SK-N-SH (cell line): ENCODE measurements around the gene SH3PXD2A.

Source experiments
- CTCF ChIP-seq: fragments of 200-600 bp; sonication (generic); IDR thresholded peaks from 2 replicates; pipeline ENCODE4 v1.6.1; 2017; ENCODE audit warnings: antibody characterized with exemption, mild to moderate bottlenecking, moderate library complexity
- EP300 ChIP-seq, 2 experiments: IDR thresholded peaks; 2 replicates each; pipeline versions ENCODE4 v1.4.0 to v1.6.1; 2012; ENCODE audit warnings: borderline replicate concordance in 1 of 2, low read depth in 1 of 2, low read length in 1 of 2
- NFIC ChIP-seq: IDR thresholded peaks from 2 replicates; pipeline ENCODE4 v1.4.0; 2012; ENCODE audit warnings: borderline replicate concordance

- TF ChIP-seq CTCF (no peak), NFIC (no peak), EP300 (IDR thresholded peaks at IDR 0.05; ENCODE audit: borderline replicate concordance in 1 of 2, low read depth in 1 of 2, low read length in 1 of 2) (no peak)
Observed at GRCh38 chr10:103687718-103688117, 167.7 kb downstream of the SH3PXD2A start.
